GM12801 (cell line): ENCODE data around the gene CALHM1.

Experiments
- CTCF ChIP-seq: IDR thresholded peaks from one replicate; pipeline ENCODE4 v1.5.1; 2011; ENCODE audit warnings: control low read depth; ENCODE audit not compliant: insufficient read length; ENCODE audit errors: extremely low read depth

Gene CALHM1

GRCh38 chr10:103467406-103467805 is 8.7 kb upstream of the CALHM1 start:
- TF ChIP-seq CTCF, result no peak

GRCh38 chr10:103466734-103467133 is 8.0 kb upstream of the CALHM1 start:
- TF ChIP-seq CTCF, result no peak

- no peak for TF ChIP-seq CTCF
Observed at GRCh38 chr10:103465411-103466179, 6.9 kb upstream of the CALHM1 start.

- TF ChIP-seq CTCF, result no peak
Observed at GRCh38 chr10:103463499-103463898, 4.8 kb upstream of the CALHM1 start.

GRCh38 chr10:103459615-103460014 is 915 bp upstream of the CALHM1 start:
- TF ChIP-seq CTCF, result no peak

- no peak for TF ChIP-seq CTCF
Observed at GRCh38 chr10:103457896-103458583, 660 bp downstream of the CALHM1 start.

GRCh38 chr10:103457176-103457712 is 1.5 kb downstream of the CALHM1 start:
- TF ChIP-seq CTCF, result no peak
